GM23248 (cell line): ENCODE results near the gene NR3C2.

Experiments used
- EZH2 ChIP-seq: fragments of 200-600 bp; sonication (generic); IDR thresholded peaks from 2 replicates; pipeline ENCODE4 v1.6.1; 2018; ENCODE audit warnings: antibody characterized with exemption, mild to moderate bottlenecking; ENCODE audit not compliant: insufficient read depth, poor library complexity, severe bottlenecking
- EZH2phosphoT487 ChIP-seq: fragments of 200-600 bp; sonication (generic); IDR thresholded peaks from 2 replicates; pipeline ENCODE4 v1.6.1; 2018; ENCODE audit warnings: antibody characterized with exemption, moderate library complexity, mild to moderate bottlenecking, low read depth; ENCODE audit not compliant: insufficient read depth

GRCh38 chr4:148275266-148275665 is 166.9 kb downstream of the NR3C2 start:
- TF ChIP-seq EZH2phosphoT487 (no peak), EZH2 (no peak)
